Measurements from ENCODE around the gene GDPD3.
A peak's percentile ranks its signal among the peaks of the same experiment; 100 is the strongest.

- TF ChIP-seq CTCF (IDR thresholded peaks at IDR 0.05; ENCODE audit: borderline replicate concordance, extremely low read depth, low read length, poor library complexity, severe bottlenecking), result peak; percentile 3
- TF ChIP-seq EZH2 (IDR thresholded peaks at IDR 0.05; ENCODE audit: borderline replicate concordance, low read depth, low read length, severe bottlenecking), result no peak
Measured at GRCh38 chr16:30065943-30066760, 47.2 kb downstream of the GDPD3 start.

All from DND-41 (cell line).